HG03095 (cell line): ENCODE data around the gene EPSTI1.
A peak's percentile ranks its signal among the peaks of the same experiment; 100 is the strongest.
"Not testable (repeated sequence)": the region's sequence is repeated elsewhere in the genome, so short reads cannot be mapped to it uniquely, and the experiment has no call there.

Source experiments
- ATAC-seq: cut with Tn5 transposase; IDR thresholded peaks from one replicate; pipeline ENCODE4 v1.9.1; 2021; ENCODE audit warnings: moderate library complexity; ENCODE audit not compliant: unreplicated experiment

The EPSTI1 gene

DNA sequence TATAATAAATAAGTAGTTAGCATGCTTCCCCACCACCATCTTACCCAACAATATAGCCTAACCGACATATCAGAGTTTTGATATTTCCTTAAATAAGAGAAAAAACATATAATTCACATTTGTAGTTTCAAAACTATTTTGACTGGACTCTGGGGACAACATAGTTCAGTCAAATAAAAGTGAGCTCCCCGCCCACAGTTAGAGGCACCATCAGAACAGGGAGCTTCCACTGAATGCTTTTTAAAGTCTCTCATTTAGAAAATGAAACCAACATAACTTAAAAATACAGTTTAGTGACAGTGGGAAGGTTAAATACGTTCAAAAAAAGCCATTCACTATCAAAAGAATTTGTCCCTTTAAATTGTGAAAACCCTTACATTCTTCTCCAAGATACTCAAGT lies 92.8 kb downstream of the EPSTI1 start:
- no peak for ATAC-seq

DNA sequence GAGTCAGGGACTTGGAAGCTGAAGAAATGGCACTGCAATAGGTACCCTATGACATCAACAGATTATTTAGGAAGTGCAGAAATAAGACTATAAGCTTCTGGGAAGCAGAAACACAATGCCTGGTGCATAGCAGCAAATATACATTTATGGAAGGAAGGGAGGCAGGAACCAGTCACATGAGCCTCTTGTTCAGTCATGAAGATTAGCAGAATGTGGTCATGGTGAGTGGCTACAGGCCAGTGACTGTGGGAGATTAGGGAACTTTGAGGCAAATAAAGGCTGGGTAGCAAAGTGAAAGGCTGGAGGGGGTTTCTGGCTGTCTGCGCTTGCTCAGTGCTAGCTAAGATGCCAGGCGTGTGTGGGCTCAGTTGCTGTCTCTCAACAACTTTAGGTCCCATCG lies 96.3 kb downstream of the EPSTI1 start:
- ATAC-seq = no peak

DNA sequence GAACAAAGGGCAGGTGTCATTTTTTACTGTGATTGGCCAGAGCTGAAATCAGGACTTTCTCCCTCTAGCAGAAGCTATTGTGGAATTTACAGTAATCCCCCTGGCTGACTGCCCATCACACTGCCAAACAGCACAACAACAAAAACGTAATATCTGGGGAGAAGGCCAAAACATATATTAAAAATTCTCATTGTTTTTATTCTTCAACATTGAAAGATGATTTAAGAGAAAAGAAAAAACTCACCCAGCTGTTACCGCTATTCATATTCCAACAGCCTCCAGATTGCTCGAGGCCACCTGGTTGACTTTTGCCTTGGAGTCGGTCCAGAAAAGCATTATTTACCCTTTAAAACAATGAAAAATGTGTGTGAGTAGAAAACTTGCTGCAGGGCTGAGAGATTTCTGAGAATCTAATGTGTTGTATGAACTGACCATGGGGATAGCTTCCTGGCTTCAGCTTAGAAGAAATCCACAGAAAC lies 97.2 kb downstream of the EPSTI1 start:
- ATAC-seq = no peak

DNA sequence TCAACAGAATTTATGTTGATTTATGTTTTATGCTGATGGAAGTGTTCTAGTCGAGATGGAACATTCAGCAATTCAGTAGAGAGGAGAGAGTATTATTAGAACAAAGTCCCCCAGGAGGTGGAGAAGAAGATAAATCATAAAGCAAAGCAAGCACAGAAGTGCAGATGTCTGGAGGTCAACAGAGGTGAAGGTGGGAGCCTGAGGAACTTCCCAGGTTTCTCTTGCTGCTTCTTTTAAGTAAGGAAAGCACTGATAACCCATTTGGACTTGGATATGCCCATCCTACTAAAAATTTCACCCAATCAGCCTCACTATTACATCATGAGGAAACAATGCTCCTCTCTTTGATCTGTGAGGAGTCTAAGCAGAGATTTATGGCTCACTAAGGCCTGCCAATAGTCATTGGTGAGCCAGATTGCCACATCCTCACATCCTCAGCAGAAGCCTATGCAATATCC lies 98.8 kb downstream of the EPSTI1 start:
- no peak for ATAC-seq

DNA sequence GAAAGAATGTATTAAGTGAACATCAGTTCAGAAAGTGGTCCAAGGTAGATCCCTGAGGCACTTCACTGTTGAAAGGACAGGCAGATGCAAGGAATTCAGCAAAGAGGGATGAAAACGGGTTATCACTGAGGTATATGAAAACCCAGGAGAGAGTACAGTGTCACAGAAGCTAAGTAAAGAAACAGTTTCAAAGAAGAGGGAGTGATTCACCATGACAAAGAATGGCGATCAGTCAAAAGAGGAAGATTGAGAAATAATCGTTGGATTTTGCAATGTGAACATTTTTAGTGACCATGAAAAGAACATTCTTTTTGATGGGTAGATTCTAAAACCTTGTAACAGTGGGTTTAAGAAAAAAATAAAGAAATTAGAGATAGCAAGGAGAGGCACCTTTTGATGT lies 99.3 kb downstream of the EPSTI1 start:
- ATAC-seq = no peak

DNA sequence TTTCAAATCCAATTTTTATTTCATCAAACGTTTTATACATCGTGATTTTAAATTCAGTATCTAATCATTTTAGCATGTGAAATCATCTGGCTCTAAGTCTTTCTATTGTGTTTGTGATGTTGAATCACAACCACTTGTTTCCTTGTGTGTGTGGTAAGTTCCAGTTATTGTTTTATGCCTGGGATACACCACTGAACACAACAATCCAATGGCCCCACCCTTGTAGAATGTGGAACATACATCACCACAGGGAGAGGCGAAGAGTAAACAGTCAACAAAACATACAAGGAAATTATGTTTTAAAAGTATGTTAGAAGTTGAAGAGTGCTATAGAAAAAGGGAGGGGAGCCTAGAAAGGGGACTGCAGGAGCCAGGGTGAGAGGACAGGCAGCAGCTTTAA lies 100.5 kb downstream of the EPSTI1 start:
- ATAC-seq = no peak

DNA sequence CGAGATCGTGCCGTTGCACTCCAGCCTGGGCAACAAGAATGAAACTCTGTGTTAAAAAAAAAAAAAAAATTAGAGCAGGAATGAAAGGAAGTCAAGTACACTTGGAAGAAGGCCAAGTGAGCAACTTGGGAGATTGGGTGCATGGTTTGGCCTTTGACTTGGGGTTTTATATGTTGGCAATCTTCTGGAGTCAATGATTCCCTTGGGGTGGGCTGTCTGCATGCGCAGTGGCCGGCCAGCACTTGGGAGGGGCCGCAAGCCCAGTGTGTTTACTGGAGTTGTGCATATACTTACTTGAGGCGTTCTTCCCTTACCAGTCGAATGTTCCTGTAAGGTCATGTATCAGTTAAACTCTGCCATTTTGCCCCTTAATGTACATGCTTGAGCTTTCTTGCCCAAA lies 106.7 kb downstream of the EPSTI1 start:
- ATAC-seq = no peak

DNA sequence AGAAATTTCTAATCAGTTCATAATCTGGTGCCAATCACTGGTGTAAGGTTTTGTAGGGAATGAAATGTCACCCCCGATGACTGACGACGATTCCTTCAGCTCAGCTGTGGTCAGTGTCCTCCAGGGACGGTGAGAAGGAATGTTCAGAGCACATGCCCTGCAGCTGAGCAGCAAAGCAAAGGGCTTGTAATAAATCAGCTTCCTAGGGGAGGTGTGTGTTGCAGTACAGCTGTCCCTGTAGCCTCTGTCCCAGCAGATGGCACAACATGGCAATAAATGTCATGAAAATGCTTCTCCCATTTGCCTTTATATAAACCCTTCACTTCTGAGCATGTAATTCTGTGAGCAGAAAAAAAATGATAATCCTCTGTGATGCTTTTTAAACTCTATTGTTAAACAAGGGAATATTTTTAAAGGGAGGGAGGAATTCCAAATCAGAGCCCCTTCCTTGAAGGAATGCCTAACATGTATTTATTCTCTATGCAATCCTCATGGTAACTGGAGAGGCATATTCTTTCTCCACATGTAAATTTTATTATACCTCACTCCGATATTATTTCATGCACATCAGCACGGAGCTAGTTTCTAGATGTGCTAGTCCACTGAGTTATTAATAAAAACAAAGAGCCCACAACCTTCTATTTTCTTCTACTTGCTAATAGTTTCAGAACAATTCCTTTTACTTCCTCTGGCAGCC lies 108.1 kb downstream of the EPSTI1 start:
- ATAC-seq = no peak

DNA sequence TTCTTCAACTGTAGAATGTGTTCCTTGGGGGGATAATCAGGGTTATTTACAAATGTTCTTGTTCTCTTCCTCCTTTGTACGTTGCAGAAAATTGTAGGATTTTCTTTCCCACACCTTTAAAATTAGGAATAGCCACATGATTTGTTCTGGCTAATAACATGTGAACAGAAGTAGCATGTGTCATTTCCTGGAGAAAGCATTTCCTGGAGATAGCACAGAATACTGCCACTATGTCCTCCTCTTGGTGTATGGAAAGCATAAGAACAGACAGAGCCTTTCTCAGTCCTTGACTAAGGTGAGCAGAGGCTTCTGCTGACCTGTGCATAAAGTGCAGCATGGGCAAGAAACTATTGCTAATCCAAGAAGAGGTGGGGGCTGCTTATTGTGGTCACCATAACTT lies 108.9 kb downstream of the EPSTI1 start:
- no peak for ATAC-seq

DNA sequence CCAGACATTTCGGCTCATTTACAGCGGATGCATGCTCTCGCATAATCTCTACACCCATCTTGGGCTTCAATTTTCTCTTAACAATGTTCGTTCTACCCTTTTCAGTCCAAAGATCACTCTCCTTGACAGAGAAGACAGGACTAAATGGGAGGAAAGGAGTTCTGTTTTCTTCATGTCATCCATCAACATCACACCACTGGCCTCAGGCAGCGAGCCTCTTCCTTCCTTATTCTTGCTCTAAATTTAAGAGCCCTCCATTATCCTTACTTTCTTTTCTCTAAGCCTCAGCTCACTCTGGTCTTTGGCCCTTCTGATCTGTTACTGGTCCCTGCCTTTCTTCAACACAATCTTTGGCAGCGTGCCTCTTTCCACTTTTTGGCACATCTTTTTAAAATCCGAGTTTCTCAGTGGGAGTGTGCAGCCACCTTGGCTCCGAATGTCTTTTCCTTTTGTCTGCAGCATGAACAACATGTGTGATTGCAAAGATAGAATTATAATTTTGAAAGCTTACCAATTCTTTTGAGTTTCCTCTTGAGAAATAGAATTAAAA lies 111.9 kb downstream of the EPSTI1 start:
- no peak for ATAC-seq

DNA sequence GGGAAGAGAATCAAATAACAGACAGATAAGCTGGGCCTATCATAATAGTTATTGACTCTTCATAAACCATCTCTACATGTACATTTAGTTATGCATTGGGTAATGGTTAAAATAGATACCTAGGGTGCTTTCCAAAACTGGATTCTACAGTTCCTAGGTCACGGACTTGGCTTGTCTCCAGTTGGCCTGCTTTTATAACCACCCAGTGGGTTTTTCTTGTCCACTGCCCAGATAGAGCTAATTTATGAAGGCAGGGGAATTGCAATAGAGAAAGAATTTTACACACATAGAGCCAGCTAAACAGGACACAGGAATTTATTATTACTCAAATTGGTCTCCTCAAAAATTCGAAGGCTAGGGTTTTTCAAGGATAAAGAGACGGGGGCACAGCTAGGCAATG lies 113.3 kb downstream of the EPSTI1 start:
- ATAC-seq = no peak

DNA sequence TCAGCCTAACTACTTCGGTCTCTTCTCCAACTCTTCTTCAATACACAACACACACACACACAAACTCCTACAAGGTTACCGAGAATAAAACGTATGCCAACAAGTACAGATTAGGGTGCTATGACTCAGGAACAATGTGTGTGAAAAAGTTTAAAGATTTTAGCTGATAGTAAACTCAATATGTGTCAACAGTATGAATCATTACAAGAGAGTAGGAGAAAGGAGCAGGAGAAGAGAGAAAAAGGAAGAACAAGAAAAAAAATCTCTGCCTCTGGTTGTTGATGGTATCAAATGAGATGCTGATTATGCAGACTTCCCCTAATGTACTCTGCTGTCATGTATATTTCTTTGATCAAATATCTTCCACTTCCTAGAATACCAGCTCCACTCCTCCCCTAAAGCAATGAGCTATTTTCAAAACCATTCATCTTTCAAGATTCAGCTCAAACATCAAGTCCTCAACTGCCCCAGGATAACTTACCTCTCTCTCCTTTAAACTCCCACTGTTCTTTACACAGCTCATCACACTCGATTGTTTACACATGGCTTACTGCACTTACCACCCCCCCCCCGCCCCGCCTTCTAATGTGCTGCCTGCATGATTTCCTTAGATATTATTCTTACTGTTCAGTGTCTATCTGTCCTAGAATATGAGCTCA lies 115.0 kb downstream of the EPSTI1 start:
- no peak for ATAC-seq

DNA sequence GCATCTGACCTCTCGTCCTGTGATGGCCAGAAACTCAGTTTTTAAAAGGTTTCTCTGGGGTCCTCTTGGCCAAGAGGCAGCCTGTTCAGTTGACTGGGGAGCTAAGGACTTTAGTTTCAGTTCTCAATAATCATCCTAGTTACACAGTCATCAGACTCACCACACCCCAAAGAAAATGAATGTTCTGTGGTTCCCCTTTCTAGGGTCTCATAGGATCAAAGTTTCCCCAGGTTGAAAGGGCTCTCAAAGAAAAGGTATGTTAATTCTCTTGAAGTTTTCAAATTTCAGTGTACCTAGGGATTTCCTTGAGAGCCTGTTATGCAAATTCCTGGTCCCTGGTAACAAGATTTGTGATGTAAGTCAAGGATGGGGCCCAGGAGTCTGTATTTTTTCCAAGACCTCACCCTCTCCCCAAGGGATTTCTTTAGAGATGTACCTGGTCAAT lies 115.7 kb downstream of the EPSTI1 start:
- ATAC-seq = peak; percentile 90

DNA sequence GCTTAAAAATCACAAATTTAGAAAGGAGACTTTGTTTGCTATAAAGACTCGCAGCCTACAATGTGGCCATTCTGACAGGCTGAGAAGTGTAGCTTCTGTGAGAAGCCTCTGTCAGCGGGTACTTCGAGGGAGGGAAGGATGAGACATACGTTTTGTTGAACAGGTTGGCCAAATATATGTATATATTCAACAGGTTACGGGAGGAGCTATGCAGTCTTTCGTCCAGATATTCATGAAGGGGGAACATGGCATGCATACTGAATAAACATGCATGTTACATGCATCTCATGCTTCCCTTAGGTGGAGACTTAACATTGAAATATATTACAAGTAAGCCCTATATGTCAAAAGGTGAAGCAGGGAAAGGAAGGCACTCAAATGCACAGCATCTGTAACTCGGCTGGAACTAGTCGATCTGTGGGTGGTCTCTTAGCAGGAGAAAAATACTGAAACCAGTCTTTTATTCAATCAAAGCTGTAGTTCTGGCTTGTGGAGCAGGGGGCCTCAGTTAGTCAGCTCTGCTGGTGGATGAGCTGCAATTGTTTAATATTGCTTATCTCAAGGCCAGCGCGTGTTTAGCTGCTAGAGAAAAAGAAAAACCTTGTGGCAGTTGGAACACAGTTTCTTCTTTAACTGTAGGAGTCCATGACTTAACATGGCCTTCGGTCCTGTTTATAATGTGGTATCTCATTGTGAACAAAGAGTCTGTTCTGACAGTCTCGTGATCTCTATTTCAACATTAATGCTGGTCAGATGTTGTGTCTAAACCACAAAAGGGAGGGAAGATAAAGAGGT lies 116.4 kb downstream of the EPSTI1 start:
- no peak for ATAC-seq

DNA sequence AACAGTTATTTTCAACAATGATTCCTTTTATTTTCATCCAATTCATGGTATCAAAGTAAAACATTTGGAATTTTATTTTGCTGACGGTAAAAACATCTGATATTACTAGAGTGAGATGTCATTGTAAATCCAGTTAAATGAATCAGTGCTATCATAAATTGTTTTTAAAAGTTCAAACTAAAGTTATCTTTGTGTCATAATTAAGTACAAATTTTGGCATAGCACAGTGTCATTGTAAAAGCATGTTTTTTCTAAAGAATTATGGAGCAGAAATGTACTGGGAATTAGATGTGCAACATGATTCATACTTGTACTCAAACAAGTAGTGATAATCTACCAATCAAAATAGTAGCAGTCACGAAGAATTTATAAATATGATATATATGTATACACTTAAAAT lies 117.8 kb downstream of the EPSTI1 start:
- no peak for ATAC-seq

DNA sequence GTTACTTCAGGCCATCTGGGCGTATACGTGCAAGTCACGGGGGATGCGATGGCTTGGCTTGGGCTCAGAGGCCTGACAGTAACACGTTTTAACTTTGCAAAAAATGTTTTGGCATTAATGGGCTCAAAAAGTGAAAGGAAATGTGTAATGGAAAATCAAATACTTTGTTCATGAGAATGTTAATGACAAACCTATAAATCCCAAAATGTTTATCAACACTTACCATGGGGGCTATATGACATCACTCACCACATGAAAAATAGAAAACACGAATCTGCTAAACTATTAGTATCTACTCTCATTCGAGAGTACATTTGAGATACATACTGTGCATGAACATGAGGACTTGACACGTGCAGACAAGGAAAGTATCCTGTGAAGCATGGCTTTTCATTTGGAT lies 119.0 kb downstream of the EPSTI1 start:
- no peak for ATAC-seq

DNA sequence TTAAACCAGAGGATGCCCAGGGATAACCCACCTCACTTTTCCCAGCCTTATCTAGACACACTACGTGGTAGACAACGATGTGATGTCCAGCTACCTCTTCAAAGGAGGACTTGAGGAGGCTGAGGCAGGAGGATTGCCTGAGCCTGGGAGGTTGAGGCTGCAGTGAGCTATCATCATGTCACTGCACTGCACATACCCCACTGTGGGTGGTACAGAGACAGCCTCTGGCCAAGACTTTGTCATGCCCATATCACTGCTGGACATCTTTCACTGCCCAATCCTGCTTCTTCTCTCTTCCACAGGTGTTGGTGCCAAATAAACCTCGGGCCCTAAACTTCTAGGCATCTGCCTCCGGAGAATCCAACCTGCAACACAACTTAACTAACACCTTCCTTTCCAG lies 124.8 kb downstream of the EPSTI1 start:
- no peak for ATAC-seq

DNA sequence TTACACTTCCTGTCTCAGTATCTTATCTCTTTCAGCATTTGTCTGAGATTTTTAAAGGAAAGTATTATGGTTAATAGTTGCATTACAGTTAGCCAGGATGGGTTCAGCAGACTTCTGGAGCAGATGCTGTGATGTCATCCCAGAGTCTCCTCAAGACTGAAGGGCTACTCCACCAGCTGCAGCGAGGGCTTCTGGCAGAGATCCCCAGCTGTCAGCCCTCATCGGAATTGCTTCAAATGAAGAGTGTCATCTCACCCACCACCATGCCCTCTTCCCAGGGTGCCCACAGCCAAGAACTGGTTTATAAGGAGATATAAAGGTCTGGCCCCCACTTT lies 126.3 kb downstream of the EPSTI1 start:
- no peak for ATAC-seq

DNA sequence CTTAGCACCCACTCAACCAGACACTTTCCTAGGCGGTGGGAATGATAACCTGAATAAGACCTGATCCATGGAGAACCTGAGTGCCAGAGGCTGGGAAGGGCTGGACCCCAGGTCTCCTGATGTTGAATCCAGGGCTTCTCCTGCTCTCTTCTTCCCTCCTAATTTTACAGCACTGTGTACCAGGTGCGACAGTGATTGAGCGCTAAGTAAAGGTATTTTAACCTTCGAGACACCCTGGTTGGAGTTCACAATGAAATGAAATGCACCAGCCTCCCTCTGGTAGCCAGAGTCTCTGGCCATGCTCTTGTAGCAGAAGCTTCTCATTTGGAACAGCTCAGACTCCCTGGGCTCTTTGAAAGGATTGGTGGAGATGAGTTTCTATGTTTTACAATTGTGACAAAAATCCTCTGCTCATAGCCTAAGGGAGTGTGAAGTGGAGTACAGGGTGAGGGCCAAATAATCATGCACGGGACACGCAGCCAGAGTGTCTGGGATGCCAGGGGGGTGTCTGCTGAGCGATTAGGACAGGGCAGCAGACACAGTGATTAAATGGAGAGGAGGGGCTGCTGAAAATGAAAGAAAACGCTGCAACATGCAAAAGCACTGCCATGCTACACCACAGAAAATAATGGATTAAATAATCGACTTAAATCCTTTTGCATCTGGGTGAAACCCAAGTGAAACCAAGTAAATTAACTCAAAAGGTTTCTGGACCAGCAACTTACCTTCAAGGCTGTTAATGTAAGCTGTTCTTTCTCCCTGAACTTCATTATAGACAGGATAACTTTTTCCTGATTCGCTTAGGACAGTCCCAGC lies 126.9 kb downstream of the EPSTI1 start:
- ATAC-seq = no peak

DNA sequence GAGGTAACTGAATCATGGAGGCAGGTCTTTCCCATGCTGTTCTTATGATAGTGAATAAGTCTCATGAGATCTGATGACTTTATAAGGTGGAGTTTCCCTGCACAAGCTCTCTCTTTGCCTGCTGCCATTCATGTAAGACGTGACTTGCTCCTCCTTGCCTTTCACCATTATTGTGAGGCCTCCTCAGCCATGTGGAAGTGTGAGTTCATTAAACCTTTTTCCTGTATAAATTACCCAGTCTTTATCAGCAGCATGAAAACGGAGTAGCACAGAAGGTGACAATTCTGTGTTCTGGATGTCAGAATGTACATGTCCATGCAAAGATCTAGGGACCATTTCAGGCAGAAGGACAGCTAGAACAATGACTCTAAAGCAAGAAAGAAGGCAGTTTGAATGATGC lies 129.7 kb downstream of the EPSTI1 start:
- ATAC-seq = not testable (repeated sequence)

DNA sequence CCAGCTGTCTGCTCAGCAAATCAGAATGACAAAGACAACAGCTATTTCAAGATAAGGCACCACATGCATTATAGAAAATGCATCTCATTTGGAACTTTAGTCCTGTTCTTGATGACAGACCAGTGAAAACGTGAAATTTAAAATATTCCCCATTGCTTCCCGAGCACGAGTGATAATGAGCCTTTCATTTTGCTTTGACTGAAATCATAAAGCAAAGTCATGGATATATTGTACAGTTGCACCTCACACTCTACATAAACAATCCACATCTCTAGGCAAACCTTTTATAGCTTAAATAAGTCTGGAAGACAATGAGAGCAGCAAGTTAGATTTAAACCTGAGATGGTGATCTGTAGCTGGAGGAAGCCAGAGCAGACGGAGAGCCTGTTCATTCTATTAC lies 131.6 kb downstream of the EPSTI1 start:
- no peak for ATAC-seq
